NCI-H2196 treated with DMSO at 0.1 percent for 48 hours (cell line): Measurements from ENCODE around the gene DENND5B.
"Not testable (repeated sequence)": the region's sequence is repeated elsewhere in the genome, so short reads cannot be mapped to it uniquely, and the experiment has no call there.

Experiments
- DNase-seq: peaks from one replicate; lab custom pipeline; 2025; ENCODE audit not compliant: unreplicated experiment; lab: John Stamatoyannopoulos, UW

Gene DENND5B

GRCh38 chr12:31558521-31558920 lies 32.4 kb downstream of the DENND5B start:
- DNase-seq = no peak

GRCh38 chr12:31557707-31558106 lies 33.2 kb downstream of the DENND5B start:
- no peak for DNase-seq

GRCh38 chr12:31555466-31555865 lies 35.5 kb downstream of the DENND5B start:
- not testable (repeated sequence) for DNase-seq

GRCh38 chr12:31550590-31550989 lies 40.3 kb downstream of the DENND5B start:
- not testable (repeated sequence) for DNase-seq

- no peak for DNase-seq
Measured at GRCh38 chr12:31536672-31537071, 54.3 kb downstream of the DENND5B start.

DNA sequence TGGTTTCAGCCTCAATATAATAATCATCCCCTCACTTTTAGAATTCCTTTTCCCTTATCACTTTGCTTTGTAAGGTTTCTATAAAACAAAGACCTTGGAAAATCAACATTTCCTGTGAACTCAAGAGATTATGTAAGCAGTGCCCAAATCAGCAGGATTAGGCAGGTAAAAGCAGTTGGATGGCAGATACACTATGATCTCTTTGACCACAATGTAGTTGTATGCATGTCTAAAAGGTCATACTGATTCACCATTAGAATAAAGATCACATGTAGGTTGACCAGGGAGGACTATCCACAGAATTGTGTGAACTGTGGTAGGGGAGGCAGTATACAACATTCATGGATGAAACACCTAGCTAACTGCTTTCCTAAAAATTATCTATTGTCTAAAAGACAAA lies 57.5 kb downstream of the DENND5B start:
- DNase-seq = no peak

GRCh38 chr12:31531893-31532292 lies 59.0 kb downstream of the DENND5B start:
- DNase-seq = no peak

DNA sequence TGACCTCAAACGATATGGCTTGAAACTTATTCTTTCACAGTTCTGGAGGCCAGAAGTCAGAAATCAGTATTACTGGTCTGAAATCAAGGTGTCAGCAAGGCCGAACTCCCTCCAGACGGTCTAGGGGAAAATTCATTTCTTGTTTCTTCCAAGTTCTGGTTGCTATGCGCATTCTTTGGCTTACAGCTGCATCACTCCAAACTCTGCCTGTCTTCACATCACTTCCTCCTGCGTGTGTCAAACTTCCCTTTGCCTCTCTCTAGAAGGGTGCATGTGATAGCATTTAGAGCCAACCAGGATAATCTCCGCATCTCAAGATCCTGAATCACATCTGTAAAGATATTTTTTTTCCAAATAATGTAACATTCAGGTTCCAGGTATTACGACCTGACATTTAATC lies 62.8 kb downstream of the DENND5B start:
- DNase-seq = no peak

- no peak for DNase-seq
Measured at GRCh38 chr12:31527083-31527482, 63.9 kb downstream of the DENND5B start.

GRCh38 chr12:31526158-31526546 lies 64.8 kb downstream of the DENND5B start:
- DNase-seq = no peak

DNA sequence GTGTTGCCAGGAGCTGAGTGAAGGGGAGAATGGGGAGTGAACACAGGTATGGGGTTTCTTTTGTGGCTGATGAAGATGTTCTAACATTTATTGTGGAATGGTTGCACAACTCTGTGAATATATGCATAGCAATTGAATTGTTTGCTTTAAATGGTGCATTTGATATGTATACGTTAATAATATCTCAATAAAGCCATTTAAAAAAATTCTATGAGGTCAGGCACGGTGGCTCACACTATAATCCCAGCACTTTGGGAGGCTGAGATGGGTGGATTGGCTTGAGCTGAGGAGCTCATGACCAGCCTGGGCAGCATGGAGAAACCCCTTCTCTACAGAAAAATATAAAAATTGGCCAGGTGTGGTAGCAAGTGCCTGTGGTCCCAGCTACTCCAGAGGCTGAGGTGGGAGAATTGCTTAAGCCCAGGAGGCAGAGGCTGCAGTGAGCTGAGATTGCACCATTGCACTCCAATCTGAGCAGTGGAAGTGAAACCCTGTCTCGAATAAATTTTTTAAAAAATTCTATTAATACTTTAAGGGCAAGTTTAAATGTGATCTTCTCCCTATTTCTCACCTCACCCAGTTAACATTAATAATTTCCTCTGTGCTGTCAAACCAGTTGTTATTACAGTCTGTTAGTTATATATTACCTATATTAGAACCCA lies 65.3 kb downstream of the DENND5B start:
- no peak for DNase-seq

DNA sequence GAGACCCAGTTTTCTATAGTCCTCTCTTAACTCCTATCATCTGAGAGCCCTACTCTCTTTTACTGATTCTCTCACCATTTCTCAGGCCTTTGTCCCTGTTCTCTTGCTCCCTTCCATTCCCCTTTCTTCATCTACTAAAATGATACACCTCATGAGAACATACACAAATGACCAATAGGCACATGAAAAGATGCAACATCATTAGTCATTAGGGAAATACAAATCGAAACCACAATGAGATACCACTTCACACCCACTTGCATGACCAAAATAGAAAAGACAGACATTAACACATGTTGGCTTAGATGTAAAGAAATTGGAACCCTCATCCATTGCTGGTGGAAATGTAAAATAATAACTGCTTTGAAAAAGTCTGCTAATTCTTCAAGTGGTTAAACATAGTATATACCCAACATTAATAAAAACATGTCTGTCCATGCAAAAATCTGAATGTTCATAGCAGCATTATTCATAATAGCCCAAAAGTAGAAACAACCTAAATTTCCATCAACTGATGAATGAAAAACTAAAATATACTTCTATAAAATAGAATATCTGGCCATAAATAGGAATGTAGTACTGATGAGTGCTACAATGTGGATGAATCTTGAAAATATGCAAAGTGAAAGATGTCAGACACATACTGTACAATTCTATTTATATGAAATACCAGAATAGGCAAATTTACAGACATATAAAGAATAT lies 66.0 kb downstream of the DENND5B start:
- no peak for DNase-seq

DNA sequence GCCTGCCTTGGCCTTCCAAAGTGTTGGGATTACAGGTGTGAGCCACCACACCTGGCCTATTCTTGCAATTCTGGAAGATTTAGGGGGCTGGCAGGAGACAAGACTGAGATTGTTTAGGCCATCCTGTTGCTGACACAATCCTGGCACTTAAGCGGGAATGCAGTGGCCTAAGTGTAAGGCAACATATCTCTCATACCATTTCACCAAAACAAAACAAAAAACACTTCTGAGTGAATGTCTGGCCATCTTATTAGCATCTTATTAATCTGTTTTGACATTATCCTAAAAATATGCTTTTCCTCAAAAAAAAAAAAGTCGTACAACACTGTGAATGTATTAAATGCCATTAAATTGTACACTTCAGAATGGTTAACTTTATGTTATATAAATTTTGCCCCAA lies 67.6 kb downstream of the DENND5B start:
- DNase-seq = no peak

DNA sequence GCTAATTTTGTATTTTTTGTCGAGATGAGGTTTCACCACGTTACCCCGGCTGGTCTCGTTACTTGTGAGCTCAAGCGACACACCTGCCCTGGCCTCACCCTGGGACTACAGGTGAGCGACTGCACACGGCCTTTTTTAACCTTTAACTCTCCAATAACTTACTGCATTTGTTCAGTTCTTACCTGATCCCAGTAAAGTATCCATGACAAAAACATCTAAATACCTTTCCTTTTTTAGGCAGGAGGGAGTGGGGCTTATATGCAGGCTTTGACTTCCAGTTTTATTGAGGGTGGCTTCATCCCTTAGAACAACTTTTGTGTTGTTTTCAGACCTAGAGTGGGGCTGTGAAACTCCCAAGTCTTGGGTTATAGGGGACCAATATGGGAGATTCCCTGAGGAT lies 68.3 kb downstream of the DENND5B start:
- DNase-seq = no peak

DNA sequence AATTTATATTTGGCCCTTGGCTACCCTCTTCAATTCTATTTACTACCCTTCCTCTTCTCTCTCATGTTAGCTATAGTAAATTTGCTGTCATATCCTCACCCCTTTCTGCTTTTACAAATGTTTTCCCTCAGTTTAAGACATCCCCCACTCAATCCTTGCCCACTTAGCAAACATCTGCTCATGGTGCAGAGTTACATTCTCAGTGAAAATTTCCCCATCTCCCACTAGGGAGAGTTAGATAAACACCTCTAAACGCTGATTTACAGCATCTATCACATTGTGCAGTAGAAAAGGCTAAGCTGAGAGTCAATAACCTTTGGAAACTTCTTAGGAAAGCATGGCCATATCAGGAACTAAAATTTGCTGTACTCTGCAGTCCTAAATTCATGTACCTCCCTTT lies 69.0 kb downstream of the DENND5B start:
- no peak for DNase-seq

DNA sequence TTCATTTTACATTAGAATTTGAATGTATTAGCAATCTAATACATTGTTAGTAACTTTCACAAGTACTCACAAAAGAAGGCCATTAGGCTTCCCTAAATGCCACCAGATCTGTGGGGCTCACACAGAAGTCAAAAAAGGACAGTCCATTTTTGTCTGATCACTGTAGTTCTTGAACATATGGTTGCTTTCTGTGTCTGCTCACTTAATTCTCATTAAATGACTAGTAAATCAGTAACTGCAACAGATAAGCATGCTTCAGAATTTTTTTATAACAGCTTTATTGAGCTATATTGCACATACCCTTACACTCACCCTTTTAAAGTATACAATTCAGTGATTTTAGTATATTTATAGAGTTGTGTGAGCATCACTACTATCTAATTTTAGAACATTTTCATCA lies 71.4 kb downstream of the DENND5B start:
- no peak for DNase-seq

GRCh38 chr12:31518680-31519227 lies 72.2 kb downstream of the DENND5B start:
- DNase-seq = no peak

DNA sequence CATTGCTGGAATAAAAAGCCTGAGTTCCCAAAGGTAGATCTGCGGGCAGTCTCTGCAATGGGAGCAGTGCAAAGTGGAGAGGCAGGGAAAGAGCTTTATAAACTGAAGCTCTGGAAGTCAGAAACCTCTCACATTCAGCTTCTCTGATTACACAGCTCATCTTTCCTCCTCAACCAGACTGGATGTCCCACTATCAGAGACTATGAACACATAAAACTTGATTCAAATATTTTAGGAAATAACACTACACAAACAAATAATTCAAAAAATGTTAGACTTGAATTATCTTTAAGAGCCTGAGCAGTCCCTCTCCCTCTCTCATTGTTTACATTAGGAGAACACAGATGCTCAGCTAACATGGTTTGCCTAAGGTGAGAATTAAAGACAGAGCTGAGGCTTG lies 72.9 kb downstream of the DENND5B start:
- DNase-seq = no peak

DNA sequence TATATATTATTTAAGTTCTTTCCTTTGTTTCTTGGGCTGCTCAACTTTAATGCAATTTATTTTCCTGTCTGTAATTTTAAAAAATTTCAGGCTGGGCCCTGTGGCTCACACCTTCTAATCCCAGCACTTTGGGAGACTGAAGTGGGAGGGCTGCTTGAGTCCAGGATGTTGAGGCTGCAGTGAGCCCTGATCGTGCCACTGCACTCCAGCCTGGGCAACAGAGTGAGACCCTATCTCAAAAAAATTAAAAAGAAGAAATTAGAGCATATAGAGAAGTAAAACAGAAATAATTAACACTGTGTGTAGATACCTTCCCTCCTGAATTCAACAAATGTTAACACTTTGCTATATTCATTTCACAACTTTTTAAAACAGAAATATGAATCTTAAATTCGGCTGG lies 74.2 kb downstream of the DENND5B start:
- no peak for DNase-seq

DNA sequence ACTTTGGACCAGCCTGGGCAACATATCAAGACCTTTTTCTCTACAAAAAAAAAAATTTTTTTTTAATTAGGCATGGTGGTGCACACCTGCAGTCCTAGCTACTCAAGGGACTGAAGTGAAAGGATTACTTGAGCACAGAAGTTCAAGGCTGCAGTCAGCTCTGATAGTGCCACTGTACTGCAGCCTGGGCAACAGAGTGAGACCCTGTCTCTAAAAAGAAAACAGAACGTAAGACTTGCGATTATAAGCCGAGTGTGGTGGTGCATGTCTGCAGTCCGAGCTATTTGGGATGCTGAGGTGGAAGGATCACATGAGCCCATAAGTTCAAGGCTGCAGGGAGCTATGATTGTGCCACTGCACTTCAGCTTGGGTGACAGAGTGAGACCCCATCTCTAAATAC lies 76.0 kb downstream of the DENND5B start:
- DNase-seq = no peak

DNA sequence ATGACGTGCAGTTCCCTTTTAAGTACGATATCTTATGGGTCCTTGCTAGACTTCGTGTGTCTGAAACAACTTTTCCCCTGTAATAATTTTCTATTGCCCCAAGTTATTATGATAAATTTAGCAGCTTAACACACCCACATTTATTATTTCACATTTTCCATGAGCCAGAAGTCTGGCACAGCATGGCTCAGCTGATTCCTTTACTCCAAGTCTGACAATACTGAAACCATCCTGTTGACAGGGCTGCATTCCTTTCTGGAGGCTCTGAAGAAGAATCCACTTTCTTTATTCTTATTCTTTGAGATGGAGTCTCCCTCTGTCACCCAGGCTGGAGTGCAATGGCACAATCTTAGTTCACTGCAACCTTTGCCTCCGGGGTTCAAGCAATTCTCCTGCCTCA lies 80.9 kb downstream of the DENND5B start:
- DNase-seq = no peak

- DNase-seq = no peak
Measured at GRCh38 chr12:31508436-31509150, 82.3 kb downstream of the DENND5B start.
